ENCODE results near the gene NFE2L3.
"Not testable (repeated sequence)": the region's sequence is repeated elsewhere in the genome, so short reads cannot be mapped to it uniquely, and the experiment has no call there.

Gene NFE2L3

GRCh38 chr7:26167303-26167934 is 15.4 kb downstream of the NFE2L3 start:
- DNase-seq (ENCODE audit: low read depth in 2 of 2): no peak

- DNase-seq (ENCODE audit: low read depth in 2 of 2): no peak
Measured at GRCh38 chr7:26168458-26169023, 16.5 kb downstream of the NFE2L3 start.

GRCh38 chr7:26169271-26169670 is 17.3 kb downstream of the NFE2L3 start:
- no peak for DNase-seq (ENCODE audit: low read depth in 2 of 2)

GRCh38 chr7:26170663-26171062 is 18.7 kb downstream of the NFE2L3 start:
- DNase-seq (ENCODE audit: low read depth in 2 of 2): no peak

- DNase-seq (ENCODE audit: low read depth in 2 of 2): no peak
Measured at GRCh38 chr7:26171601-26172000, 19.6 kb downstream of the NFE2L3 start.

- DNase-seq (ENCODE audit: low read depth in 2 of 2): no peak
Measured at GRCh38 chr7:26172048-26172447, 20.1 kb downstream of the NFE2L3 start.

- DNase-seq (ENCODE audit: low read depth in 2 of 2): not testable (repeated sequence)
Measured at GRCh38 chr7:26175903-26176302, 23.9 kb downstream of the NFE2L3 start.

GRCh38 chr7:26176696-26177095 is 24.7 kb downstream of the NFE2L3 start:
- DNase-seq (ENCODE audit: low read depth in 2 of 2): not testable (repeated sequence)

GRCh38 chr7:26177269-26177668 is 25.3 kb downstream of the NFE2L3 start:
- not testable (repeated sequence) for DNase-seq (ENCODE audit: low read depth in 2 of 2)

- no peak for DNase-seq (ENCODE audit: low read depth in 2 of 2)
Measured at GRCh38 chr7:26178272-26178960, 26.4 kb downstream of the NFE2L3 start.

- DNase-seq (ENCODE audit: low read depth in 2 of 2): no peak
Measured at GRCh38 chr7:26179422-26179821, 27.4 kb downstream of the NFE2L3 start.

- DNase-seq (ENCODE audit: low read depth in 2 of 2): no peak
Measured at GRCh38 chr7:26179826-26180497, 28.0 kb downstream of the NFE2L3 start.

GRCh38 chr7:26180792-26181198 is 28.8 kb downstream of the NFE2L3 start:
- no peak for DNase-seq (ENCODE audit: low read depth in 2 of 2)

- DNase-seq (ENCODE audit: low read depth in 2 of 2): no peak
Measured at GRCh38 chr7:26181474-26182227, 29.7 kb downstream of the NFE2L3 start.

- DNase-seq (ENCODE audit: low read depth in 2 of 2): no peak
Measured at GRCh38 chr7:26182283-26182682, 30.3 kb downstream of the NFE2L3 start.

- no peak for DNase-seq (ENCODE audit: low read depth in 2 of 2)
Measured at GRCh38 chr7:26182706-26183105, 30.7 kb downstream of the NFE2L3 start.

- no peak for DNase-seq (ENCODE audit: low read depth in 2 of 2)
Measured at GRCh38 chr7:26183545-26184280, 31.7 kb downstream of the NFE2L3 start.

GRCh38 chr7:26184281-26185101 is 32.5 kb downstream of the NFE2L3 start:
- DNase-seq (ENCODE audit: low read depth in 2 of 2): not testable (repeated sequence)

GRCh38 chr7:26185131-26185843 is 33.3 kb downstream of the NFE2L3 start:
- no peak for DNase-seq (ENCODE audit: low read depth in 2 of 2)

- no peak for DNase-seq (ENCODE audit: low read depth in 2 of 2)
Measured at GRCh38 chr7:26185844-26186180, 33.8 kb downstream of the NFE2L3 start.
